ENCODE measurements around the gene SGPL1. TPM values are rescaled to one million over a fixed set of nuclear protein-coding genes. Genes with fewer than 3 reads are reported as not detected.

Gene SGPL1
- total and polyA plus RNA-seq, 3 experiments from 2014 or later: 17.8 to 64.4 (median 64.3) TPM

GRCh38 chr10:70801854-70802253 is 13.9 kb upstream of the SGPL1 start:
- peaks cover 0 to 9% (median 4%) of the 10 kb centered on the region in 3 donors for H3K36me3 Mint-ChIP-seq
- ChIA-PET CTCF (no interaction called here), POLR2A (no interaction called here)
- no peak overlapping the region for H3K4me3 Mint-ChIP-seq
- H3K9me3 ChIP-seq (ENCODE audit: low read length): no peaks in the 10 kb centered on the region
- H3K9me3 Mint-ChIP-seq: peaks cover 0 to 1% (median 0%) of the 10 kb centered on the region in 5 donors
- H3K27me3 Mint-ChIP-seq: peaks cover 9 to 74% of the 10 kb centered on the region in 2 donors
- no peak overlapping the region for H3K27ac ChIP-seq (ENCODE audit: low read depth, low read length)
- H3K27me3 ChIP-seq (ENCODE audit: insufficient read depth, low read length, poor library complexity, severe bottlenecking): no peaks in the 10 kb centered on the region
- H3K36me3 ChIP-seq (ENCODE audit: insufficient read depth, low read length): no peaks in the 10 kb centered on the region
- no peaks in the 10 kb centered on the region for H3K4me1 ChIP-seq (ENCODE audit: insufficient read depth, low read length)
- no peaks in the 10 kb centered on the region for H3K4me1 Mint-ChIP-seq
- H3K4me3 ChIP-seq (ENCODE audit: low read length): no peak overlapping the region
- no peak overlapping the region for H3K27ac Mint-ChIP-seq
- DNase-seq: no peak

GRCh38 chr10:70803775-70804420 is 11.8 kb upstream of the SGPL1 start:
- no peak overlapping the region for H3K27ac Mint-ChIP-seq
- no peaks in the 10 kb centered on the region for H3K27me3 ChIP-seq (ENCODE audit: insufficient read depth, low read length, poor library complexity, severe bottlenecking)
- H3K9me3 ChIP-seq (ENCODE audit: low read length): no peaks in the 10 kb centered on the region
- CTCF ChIA-PET: no interaction called here
- POLR2A ChIA-PET: no interaction called here
- H3K4me1 Mint-ChIP-seq: no peaks in the 10 kb centered on the region
- H3K27ac ChIP-seq (ENCODE audit: low read depth, low read length): no peak overlapping the region
- no peaks in the 10 kb centered on the region for H3K9me3 Mint-ChIP-seq
- H3K4me1 ChIP-seq (ENCODE audit: insufficient read depth, low read length): no peaks in the 10 kb centered on the region
- H3K4me3 Mint-ChIP-seq: no peak overlapping the region
- H3K27me3 Mint-ChIP-seq: peaks cover 4 to 64% of the 10 kb centered on the region in 2 donors
- no peaks in the 10 kb centered on the region for H3K36me3 ChIP-seq (ENCODE audit: insufficient read depth, low read length)
- H3K4me3 ChIP-seq (ENCODE audit: low read length): no peak overlapping the region
- H3K36me3 Mint-ChIP-seq: peaks cover 0 to 4% (median 2%) of the 10 kb centered on the region in 3 donors
- no peak for DNase-seq

- H3K27ac Mint-ChIP-seq: no peak overlapping the region
- H3K4me3 ChIP-seq (ENCODE audit: low read length): no peak overlapping the region
- no peaks in the 10 kb centered on the region for H3K9me3 ChIP-seq (ENCODE audit: low read length)
- ChIA-PET POLR2A (no interaction called here), CTCF (no interaction called here)
- no peaks in the 10 kb centered on the region for H3K4me1 ChIP-seq (ENCODE audit: insufficient read depth, low read length)
- H3K27ac ChIP-seq (ENCODE audit: low read depth, low read length): no peak overlapping the region
- H3K36me3 Mint-ChIP-seq: peaks cover 0 to 4% (median 2%) of the 10 kb centered on the region in 3 donors
- no peaks in the 10 kb centered on the region for H3K4me1 Mint-ChIP-seq
- no peaks in the 10 kb centered on the region for H3K36me3 ChIP-seq (ENCODE audit: insufficient read depth, low read length)
- H3K27me3 ChIP-seq (ENCODE audit: insufficient read depth, low read length, poor library complexity, severe bottlenecking): no peaks in the 10 kb centered on the region
- no peak for DNase-seq
- peaks cover 4 to 60% of the 10 kb centered on the region in 2 donors for H3K27me3 Mint-ChIP-seq
- H3K4me3 Mint-ChIP-seq: no peak overlapping the region
- no peaks in the 10 kb centered on the region for H3K9me3 Mint-ChIP-seq
Measured at GRCh38 chr10:70804421-70804808, 11.3 kb upstream of the SGPL1 start.

GRCh38 chr10:70805619-70806215 is 10.0 kb upstream of the SGPL1 start:
- ChIA-PET POLR2A (no interaction called here), CTCF (no interaction called here)
- H3K4me3 Mint-ChIP-seq: no peak overlapping the region
- H3K9me3 Mint-ChIP-seq: no peaks in the 10 kb centered on the region
- no peaks in the 10 kb centered on the region for H3K4me1 Mint-ChIP-seq
- H3K9me3 ChIP-seq (ENCODE audit: low read length): no peaks in the 10 kb centered on the region
- no peak for DNase-seq
- H3K27me3 Mint-ChIP-seq: peaks cover 4 to 53% of the 10 kb centered on the region in 2 donors
- H3K27ac ChIP-seq (ENCODE audit: low read depth, low read length): no peak overlapping the region
- no peak overlapping the region for H3K27ac Mint-ChIP-seq
- H3K4me1 ChIP-seq (ENCODE audit: insufficient read depth, low read length): no peaks in the 10 kb centered on the region
- H3K27me3 ChIP-seq (ENCODE audit: insufficient read depth, low read length, poor library complexity, severe bottlenecking): no peaks in the 10 kb centered on the region
- no peak overlapping the region for H3K4me3 ChIP-seq (ENCODE audit: low read length)
- H3K36me3 ChIP-seq (ENCODE audit: insufficient read depth, low read length): no peaks in the 10 kb centered on the region
- H3K36me3 Mint-ChIP-seq: peaks cover 0 to 4% (median 2%) of the 10 kb centered on the region in 3 donors

- peaks cover 4 to 46% of the 10 kb centered on the region in 2 donors for H3K27me3 Mint-ChIP-seq
- no peak for DNase-seq
Measured at GRCh38 chr10:70806841-70807240, 8.9 kb upstream of the SGPL1 start.

GRCh38 chr10:70807556-70807955 is 8.2 kb upstream of the SGPL1 start:
- H3K27ac Mint-ChIP-seq: no peak overlapping the region
- no peaks in the 10 kb centered on the region for H3K27me3 ChIP-seq (ENCODE audit: insufficient read depth, low read length, poor library complexity, severe bottlenecking)
- peaks cover 0 to 4% (median 2%) of the 10 kb centered on the region in 3 donors for H3K36me3 Mint-ChIP-seq
- H3K9me3 ChIP-seq (ENCODE audit: low read length): no peaks in the 10 kb centered on the region
- peaks cover 0 to 3% (median 0%) of the 10 kb centered on the region in 3 donors for H3K4me1 Mint-ChIP-seq
- CTCF ChIA-PET: no interaction called here
- DNase-seq: no peak
- H3K27me3 Mint-ChIP-seq: peaks cover 4 to 39% of the 10 kb centered on the region in 2 donors
- POLR2A ChIA-PET: no interaction called here
- no peak overlapping the region for H3K4me3 ChIP-seq (ENCODE audit: low read length)
- H3K27ac ChIP-seq (ENCODE audit: low read depth, low read length): no peak overlapping the region
- no peaks in the 10 kb centered on the region for H3K9me3 Mint-ChIP-seq
- no peaks in the 10 kb centered on the region for H3K36me3 ChIP-seq (ENCODE audit: insufficient read depth, low read length)
- H3K4me1 ChIP-seq (ENCODE audit: insufficient read depth, low read length): no peaks in the 10 kb centered on the region
- no peak overlapping the region for H3K4me3 Mint-ChIP-seq

More at GRCh38 chr10:70806841-70807240, 8.9 kb upstream of the SGPL1 start:
- Mint-ChIP-seq H3K27ac (no peak overlapping the region), H3K4me3 (no peak overlapping the region), H3K4me1 (no peaks in the 10 kb centered on the region), H3K9me3 (no peaks in the 10 kb centered on the region), H3K36me3 (peaks cover 0 to 4% (median 2%) of the 10 kb centered on the region in 3 donors)
- H3K4me1 ChIP-seq (ENCODE audit: insufficient read depth, low read length): no peaks in the 10 kb centered on the region
- H3K27ac ChIP-seq (ENCODE audit: low read depth, low read length): no peak overlapping the region
- H3K27me3 ChIP-seq (ENCODE audit: insufficient read depth, low read length, poor library complexity, severe bottlenecking): no peaks in the 10 kb centered on the region
- POLR2A ChIA-PET: no interaction called here
- CTCF ChIA-PET: no interaction called here
- H3K36me3 ChIP-seq (ENCODE audit: insufficient read depth, low read length): no peaks in the 10 kb centered on the region
- no peaks in the 10 kb centered on the region for H3K9me3 ChIP-seq (ENCODE audit: low read length)
- no peak overlapping the region for H3K4me3 ChIP-seq (ENCODE audit: low read length)

- H3K27me3 Mint-ChIP-seq: peaks cover 4 to 27% of the 10 kb centered on the region in 2 donors
- H3K9me3 ChIP-seq (ENCODE audit: low read length): no peaks in the 10 kb centered on the region
- CTCF ChIA-PET: interaction anchor here (0.8 to 1.5 kb wide), 2 partner anchors 70 to 694 kb away, joined by 3 read pairs; no protein-coding TSS in a partner anchor
- H3K4me1 Mint-ChIP-seq: peaks cover under 1 to 4% (median 1%) of the 10 kb centered on the region in 3 donors
- no peak overlapping the region for H3K27ac ChIP-seq (ENCODE audit: low read depth, low read length)
- no peaks in the 10 kb centered on the region for H3K27me3 ChIP-seq (ENCODE audit: insufficient read depth, low read length, poor library complexity, severe bottlenecking)
- peaks cover 4% of the 10 kb centered on the region for H3K4me1 ChIP-seq (ENCODE audit: insufficient read depth, low read length)
- no peaks in the 10 kb centered on the region for H3K9me3 Mint-ChIP-seq
- no peak overlapping the region for H3K27ac Mint-ChIP-seq
- H3K4me3 ChIP-seq (ENCODE audit: low read length): no peak overlapping the region
- POLR2A ChIA-PET: no interaction called here
- H3K36me3 ChIP-seq (ENCODE audit: insufficient read depth, low read length): no peaks in the 10 kb centered on the region
- DNase-seq: no peak
- peaks cover 0 to 4% (median 2%) of the 10 kb centered on the region in 3 donors for H3K36me3 Mint-ChIP-seq
- H3K4me3 Mint-ChIP-seq: no peak overlapping the region
Measured at GRCh38 chr10:70809011-70809611, 6.6 kb upstream of the SGPL1 start.

- no peak for DNase-seq
- H3K27me3 ChIP-seq (ENCODE audit: insufficient read depth, low read length, poor library complexity, severe bottlenecking): no peaks in the 10 kb centered on the region
- H3K36me3 Mint-ChIP-seq: peaks cover 0 to 4% (median 2%) of the 10 kb centered on the region in 3 donors
- CTCF ChIA-PET: interaction anchor here (0.8 to 1.5 kb wide), 2 partner anchors 69 to 694 kb away, joined by 3 read pairs; no protein-coding TSS in a partner anchor
- peaks cover 7 to 10% (median 7%) of the 10 kb centered on the region in 3 donors for H3K4me1 Mint-ChIP-seq
- no peak overlapping the region for H3K27ac Mint-ChIP-seq
- H3K27me3 Mint-ChIP-seq: peaks cover 4 to 21% of the 10 kb centered on the region in 2 donors
- H3K9me3 ChIP-seq (ENCODE audit: low read length): no peaks in the 10 kb centered on the region
- H3K36me3 ChIP-seq (ENCODE audit: insufficient read depth, low read length): no peaks in the 10 kb centered on the region
- no peak overlapping the region for H3K4me3 Mint-ChIP-seq
- H3K4me3 ChIP-seq (ENCODE audit: low read length): no peak overlapping the region
- H3K9me3 Mint-ChIP-seq: no peaks in the 10 kb centered on the region
- POLR2A ChIA-PET: no interaction called here
- no peak overlapping the region for H3K27ac ChIP-seq (ENCODE audit: low read depth, low read length)
- H3K4me1 ChIP-seq (ENCODE audit: insufficient read depth, low read length): peaks cover 8% of the 10 kb centered on the region
Measured at GRCh38 chr10:70809726-70810125, 6.0 kb upstream of the SGPL1 start.
